HepG2 (cell line): ENCODE data around the gene CADPS2. TPM values are rescaled to one million over a fixed set of nuclear protein-coding genes. Genes with fewer than 3 reads are reported as not detected.

ENCODE experiments used
- ATAC-seq: fragments of 200-7000 bp; cut with Tn5 transposase; 3 replicates; pipeline ENCODE4 v1.9.1; 2020; ENCODE audit warnings: mild to moderate bottlenecking, moderate library complexity
- BruUV-seq: library from RNA; stranded (reverse); fragments of 400-500 nt; replicated peaks from 2 replicates; lab custom pipeline; 2021; lab: Mats Ljungman, UMichigan
- CTCF ChIA-PET: fragments of 300-600 bp; formaldehyde crosslinking; extraction: SDS; loops from one replicate; lab custom pipeline; 2021; ENCODE audit warnings: low total read pairs, inconsistent platforms, low intra/inter-chr PET ratio; lab: Yijun Ruan, JAX
- POLR2A ChIA-PET: fragments of 350-600 bp; sonication (Branson Sonifier 250); formaldehyde crosslinking; loops from one replicate; lab custom pipeline; 2020; ENCODE audit warnings: antibody characterized with exemption, inconsistent platforms; lab: Yijun Ruan, JAX
- DNase-seq: peaks from one replicate; pipeline ENCODE4 v3.0.0-alpha.2; 2015; ENCODE audit warnings: low spot score
- FAIRE-seq: peaks from 3 replicates; lab custom pipeline; 2011; peaks lifted over from hg19 to GRCh38; lab: Jason Lieb, UNC
- H2AFZ ChIP-seq: one replicate; pipeline ENCODE4 v1.6.1; 2011; ENCODE audit warnings: low read length, inconsistent platforms
- H3K27ac ChIP-seq: fragments of 300-600 bp; 3 replicates; pipeline ENCODE4 v1.8.0; 2011; ENCODE audit warnings: mixed run types, mild to moderate bottlenecking, mixed read lengths, low read length, inconsistent platforms; ENCODE audit not compliant: insufficient read depth; ENCODE audit errors: extremely low read length
- H3K27me3 ChIP-seq, 2 experiments: fragments of 200-600 bp in 1 of 2; 2 replicates in 1 of 2; 3 replicates in 1 of 2; pipeline versions ENCODE4 v1.6.0 to v1.8.0; 2011; ENCODE audit warnings: low read length in 2 of 2, mild to moderate bottlenecking in 2 of 2, moderate library complexity in 2 of 2, inconsistent platforms in 1 of 2; ENCODE audit not compliant: insufficient read depth in 2 of 2, control insufficient read depth in 1 of 2
- H3K36me3 ChIP-seq, 2 experiments: fragments of 200-600 bp in 1 of 2; replicated peaks in 1 of 2; 2 replicates in 1 of 2; 3 replicates in 1 of 2; pipeline versions ENCODE4 v1.5.1 to v1.8.0; 2011; ENCODE audit warnings: low read length in 2 of 2, inconsistent platforms in 1 of 2; ENCODE audit not compliant: insufficient read depth in 2 of 2, control insufficient read depth in 1 of 2
- H3K4me1 ChIP-seq: 2 replicates; pipeline ENCODE4 v1.5.1; 2012; ENCODE audit warnings: low read length, inconsistent platforms; ENCODE audit not compliant: insufficient read depth
- H3K4me2 ChIP-seq: 2 replicates; pipeline ENCODE4 v1.6.0; 2011; ENCODE audit warnings: low read depth, low read length, inconsistent platforms
- H3K4me3 ChIP-seq, 3 experiments: fragments of 200-600 bp in 1 of 3; sonication (generic), shearing (Covaris generic) in 1 of 3; replicated peaks in 1 of 3; 2 replicates each; pipeline ENCODE4 v1.5.1; 2011 to 2016; ENCODE audit warnings: low read length in 3 of 3, inconsistent platforms in 2 of 3, low read depth in 2 of 3, mild to moderate bottlenecking in 2 of 3, control low read depth in 1 of 3, mixed read lengths in 1 of 3; ENCODE audit not compliant: insufficient read depth in 1 of 3
- H3K79me2 ChIP-seq: one replicate; pipeline ENCODE4 v1.6.1; 2011; ENCODE audit warnings: low read length, inconsistent platforms; ENCODE audit not compliant: insufficient read depth
- H3K9ac ChIP-seq: 2 replicates; pipeline ENCODE4 v1.6.0; 2011; ENCODE audit warnings: mild to moderate bottlenecking, low read depth, low read length, inconsistent platforms; ENCODE audit not compliant: insufficient read depth
- H3K9me3 ChIP-seq: 2 replicates; pipeline ENCODE4 v1.5.1; 2012; ENCODE audit warnings: mild to moderate bottlenecking, low read length
- H4K20me1 ChIP-seq: 2 replicates; pipeline ENCODE4 v1.6.0; 2011; ENCODE audit warnings: inconsistent platforms, mild to moderate bottlenecking, low read length, moderate library complexity; ENCODE audit not compliant: insufficient read depth
- FOXM1 ChIP-seq: sonication (generic); formaldehyde crosslinking; IDR thresholded peaks from 2 replicates; pipeline ENCODE4 v1.5.0; 2020; ENCODE audit warnings: missing genetic modification reagents
- KDM5B ChIP-seq: sonication (generic); formaldehyde crosslinking; IDR thresholded peaks from 2 replicates; pipeline ENCODE4 v1.4.0; 2020; ENCODE audit warnings: missing genetic modification reagents, mild to moderate bottlenecking, borderline replicate concordance
- PHF21A ChIP-seq: sonication (generic); formaldehyde crosslinking; IDR thresholded peaks from 2 replicates; pipeline ENCODE4 v1.5.0; 2020; ENCODE audit warnings: mild to moderate bottlenecking, missing genetic modification reagents
- PREB ChIP-seq: sonication (generic); formaldehyde crosslinking; IDR thresholded peaks from 2 replicates; pipeline ENCODE4 v1.4.0; 2020; ENCODE audit warnings: missing genetic modification reagents
- TEAD2 ChIP-seq: sonication (generic); formaldehyde crosslinking; IDR thresholded peaks from 2 replicates; pipeline ENCODE4 v1.9.0; 2021; ENCODE audit warnings: missing genetic modification reagents
- ZNF318 ChIP-seq: sonication (generic); formaldehyde crosslinking; IDR thresholded peaks from 2 replicates; pipeline ENCODE4 v1.4.0; 2020; ENCODE audit warnings: mild to moderate bottlenecking, missing genetic modification reagents
- ZNF33B ChIP-seq: sonication (generic); formaldehyde crosslinking; IDR thresholded peaks from 2 replicates; pipeline ENCODE4 v1.5.1; 2020; ENCODE audit warnings: mild to moderate bottlenecking, missing genetic modification reagents
- ZNF598 ChIP-seq: sonication (generic); formaldehyde crosslinking; IDR thresholded peaks from 2 replicates; pipeline ENCODE4 v1.5.1; 2020; ENCODE audit warnings: mild to moderate bottlenecking, missing genetic modification reagents, borderline replicate concordance
- ZNF792 ChIP-seq: IDR thresholded peaks from 2 replicates; pipeline ENCODE4 v1.6.1; 2016
- WGBS: methylation state at CpG from one replicate; pipeline ENCODE4 v1.1.6; 2017; ENCODE audit warnings: low lambda C conversion rate; 5-methylcytosine and 5-hydroxymethylcytosine counted together
- in situ Hi-C: cut with HindIII; loops from 2 replicates; pipeline ENCODE4 v1.10.0; 2017; ENCODE audit warnings: low pct_unique_long_range_greater_than_20kb; ENCODE audit not compliant: extremely low pct_ligation_motif_present
- intact Hi-C: fragments of 100-400 bp; cut with micrococcal nuclease; formaldehyde crosslinking; loops from one replicate; pipeline ENCODE4 v1.10.0; 2022; ENCODE audit not compliant: unreplicated experiment
- polyA plus RNA-seq, 8 experiments: library from polyadenylated mRNA; depleted of rRNA in 3 of 8; stranded (reverse) in 7 of 8; unstranded in 1 of 8; fragments of >200 nt; fragmentation: Illumina TruSeq in 4 of 8; extraction: Trizol in 4 of 8; gene quantifications; 2 replicates each; pipeline versions ENCODE4 v1.2.1 to v1.2.3, GENCODE V29; 2011 to 2016; ENCODE audit warnings: low read depth in 4 of 8, missing spikeins in 1 of 8, mixed read lengths in 1 of 8; ENCODE audit not compliant: insufficient read depth in 1 of 8
- total RNA-seq, 5 experiments: library from RNA; depleted of rRNA; stranded (reverse); fragments of >200 nt; fragmentation: Illumina TruSeq; extraction: Trizol; gene quantifications; 2 replicates each; pipeline ENCODE4 v1.2.3, GENCODE V29; 2016; ENCODE audit warnings: low read depth in 1 of 5

The CADPS2 gene
- total and polyA plus RNA-seq, 2 of the 13 experiments (the other 11 are each of a cell fraction or from before 2014, with no cell fraction given) = 17.6 to 43.8 TPM

GRCh38 chr7:122312789-122313188 lies 573.5 kb downstream of the CADPS2 start:
- no peaks in the 10 kb centered on the region for H3K79me2 ChIP-seq
- BruUV-seq = no TSS peak
- H3K27ac ChIP-seq = no peak overlapping the region
- no peak overlapping the region for H2AFZ ChIP-seq
- H3K36me3 ChIP-seq = no peaks in the 10 kb centered on the region
- H3K27me3 ChIP-seq = peaks cover 7 to 82% of the 10 kb centered on the region in 2 experiments
- no peak overlapping the region for H3K4me2 ChIP-seq
- DNase-seq (no peak), ATAC-seq (no peak), FAIRE-seq (no peak)
- ChIA-PET POLR2A (no interaction called here), CTCF (no interaction called here)
- H3K4me1 ChIP-seq = peaks cover 34% of the 10 kb centered on the region
- intact Hi-C loops = no loop called here
- TF ChIP-seq KDM5B (CRISPR knock-in tag) (no peak), TEAD2 (CRISPR knock-in tag) (no peak), ZNF318 (no peak), PREB (CRISPR knock-in tag) (no peak), ZNF33B (no peak), ZNF792 (CRISPR knock-in tag) (no peak), ZNF598 (CRISPR knock-in tag) (no peak), PHF21A (CRISPR knock-in tag) (no peak), FOXM1 (CRISPR knock-in tag) (no peak)
- H3K4me3 ChIP-seq = no peak overlapping the region
- H3K9me3 ChIP-seq = no peaks in the 10 kb centered on the region
- in situ Hi-C loops = no loop called here
- H3K9ac ChIP-seq = no peak overlapping the region
- WGBS = 66% methylated on average over 3 of the region's 3 CpGs
- H4K20me1 ChIP-seq = no peaks in the 10 kb centered on the region
